HEK293 (cell line): ENCODE measurements around the gene TWIST2.

ENCODE experiments used
- OSR2 ChIP-seq: fragments of 450-650 bp; formaldehyde crosslinking; IDR thresholded peaks from 2 replicates; pipeline ENCODE4 v1.5.1; 2016; ENCODE audit warnings: missing biosample characterization, missing genetic modification characterization
- PRDM2 ChIP-seq: fragments of 450-650 bp; formaldehyde crosslinking; IDR thresholded peaks from 2 replicates; pipeline ENCODE4 v1.5.1; 2016; ENCODE audit warnings: missing biosample characterization, missing genetic modification characterization, borderline replicate concordance
- ZNF423 ChIP-seq: fragments of 450-650 bp; formaldehyde crosslinking; IDR thresholded peaks from 2 replicates; pipeline ENCODE4 v1.5.1; 2016; ENCODE audit warnings: missing biosample characterization, missing genetic modification characterization
- TF ChIP-seq, protein P1 (sequence below): fragments of 450-650 bp; formaldehyde crosslinking; IDR thresholded peaks from 2 replicates; pipeline ENCODE4 v1.5.1; 2016; ENCODE audit warnings: missing biosample characterization, missing genetic modification characterization

GRCh38 chr2:238870261-238870660 is 22.4 kb downstream of the TWIST2 start:
- TF ChIP-seq PRDM2 (tag by site-specific recombination) (no peak), OSR2 (tag by site-specific recombination) (no peak), ZNF423 (tag by site-specific recombination) (no peak)
- TF ChIP-seq, protein P1, sequence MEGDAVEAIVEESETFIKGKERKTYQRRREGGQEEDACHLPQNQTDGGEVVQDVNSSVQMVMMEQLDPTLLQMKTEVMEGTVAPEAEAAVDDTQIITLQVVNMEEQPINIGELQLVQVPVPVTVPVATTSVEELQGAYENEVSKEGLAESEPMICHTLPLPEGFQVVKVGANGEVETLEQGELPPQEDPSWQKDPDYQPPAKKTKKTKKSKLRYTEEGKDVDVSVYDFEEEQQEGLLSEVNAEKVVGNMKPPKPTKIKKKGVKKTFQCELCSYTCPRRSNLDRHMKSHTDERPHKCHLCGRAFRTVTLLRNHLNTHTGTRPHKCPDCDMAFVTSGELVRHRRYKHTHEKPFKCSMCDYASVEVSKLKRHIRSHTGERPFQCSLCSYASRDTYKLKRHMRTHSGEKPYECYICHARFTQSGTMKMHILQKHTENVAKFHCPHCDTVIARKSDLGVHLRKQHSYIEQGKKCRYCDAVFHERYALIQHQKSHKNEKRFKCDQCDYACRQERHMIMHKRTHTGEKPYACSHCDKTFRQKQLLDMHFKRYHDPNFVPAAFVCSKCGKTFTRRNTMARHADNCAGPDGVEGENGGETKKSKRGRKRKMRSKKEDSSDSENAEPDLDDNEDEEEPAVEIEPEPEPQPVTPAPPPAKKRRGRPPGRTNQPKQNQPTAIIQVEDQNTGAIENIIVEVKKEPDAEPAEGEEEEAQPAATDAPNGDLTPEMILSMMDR (tag by site-specific recombination), result no peak
